Activated naive CD4-positive, alpha-beta T cell treated with anti-CD3 and anti-CD28 coated beads, Interleukin-2, amount 10 ng/mL, durations not matched to agents 7 days and 5 days (primary cell): ENCODE data around the gene CEP112.

Experiments used
- CTCF ChIA-PET: fragments of 350-600 bp; sonication (Branson Sonifier 250); formaldehyde crosslinking; loops from one replicate; lab custom pipeline; 2021; ENCODE audit warnings: antibody characterized with exemption; lab: Charles Lee
- DNase-seq: peaks from one replicate; pipeline ENCODE4 v3.0.0-alpha.2; 2020
- H3K27ac Mint-ChIP-seq: one replicate; pipeline ENCODE4 v1.8.0; 2021; ENCODE audit warnings: mild to moderate bottlenecking, moderate library complexity, mixed read lengths
- H3K27me3 Mint-ChIP-seq: one replicate; pipeline ENCODE4 v1.8.0; 2021; ENCODE audit warnings: mild to moderate bottlenecking, mixed read lengths
- H3K36me3 Mint-ChIP-seq: one replicate; pipeline ENCODE4 v1.8.0; 2021; ENCODE audit warnings: mixed read lengths
- H3K4me1 Mint-ChIP-seq: one replicate; pipeline ENCODE4 v1.8.0; 2021; ENCODE audit warnings: mixed read lengths
- H3K4me3 Mint-ChIP-seq: one replicate; pipeline ENCODE4 v1.8.0; 2021; ENCODE audit warnings: mild to moderate bottlenecking, moderate library complexity, mixed read lengths
- H3K9me3 Mint-ChIP-seq: one replicate; pipeline ENCODE4 v1.8.0; 2021; ENCODE audit warnings: mixed read lengths

CEP112 gene

GRCh38 chr17:65959630-65960029 is 232.3 kb downstream of the CEP112 start:
- peaks cover 2% of the 10 kb centered on the region for H3K9me3 Mint-ChIP-seq
- H3K4me3 Mint-ChIP-seq: no peak overlapping the region
- no peaks in the 10 kb centered on the region for H3K36me3 Mint-ChIP-seq
- DNase-seq: no peak
- no peaks in the 10 kb centered on the region for H3K4me1 Mint-ChIP-seq
- CTCF ChIA-PET: no interaction called here
- H3K27me3 Mint-ChIP-seq: no peaks in the 10 kb centered on the region
- no peak overlapping the region for H3K27ac Mint-ChIP-seq

GRCh38 chr17:65956814-65957213 is 235.1 kb downstream of the CEP112 start:
- no peak for DNase-seq
- no peak overlapping the region for H3K4me3 Mint-ChIP-seq
- no peak overlapping the region for H3K27ac Mint-ChIP-seq
- H3K9me3 Mint-ChIP-seq: no peaks in the 10 kb centered on the region
- no peaks in the 10 kb centered on the region for H3K36me3 Mint-ChIP-seq
- CTCF ChIA-PET: no interaction called here
- no peaks in the 10 kb centered on the region for H3K27me3 Mint-ChIP-seq
- no peaks in the 10 kb centered on the region for H3K4me1 Mint-ChIP-seq

- Mint-ChIP-seq H3K27me3 (no peaks in the 10 kb centered on the region), H3K4me3 (no peak overlapping the region), H3K9me3 (no peaks in the 10 kb centered on the region), H3K4me1 (no peaks in the 10 kb centered on the region), H3K36me3 (no peaks in the 10 kb centered on the region), H3K27ac (no peak overlapping the region)
- DNase-seq: no peak
- CTCF ChIA-PET: no interaction called here
Observed at GRCh38 chr17:65954148-65954449, 237.8 kb downstream of the CEP112 start.

GRCh38 chr17:65953316-65954147 is 238.4 kb downstream of the CEP112 start:
- Mint-ChIP-seq H3K36me3 (no peaks in the 10 kb centered on the region), H3K27ac (no peak overlapping the region), H3K27me3 (no peaks in the 10 kb centered on the region), H3K9me3 (no peaks in the 10 kb centered on the region), H3K4me3 (no peak overlapping the region), H3K4me1 (no peaks in the 10 kb centered on the region)
- DNase-seq: no peak
- CTCF ChIA-PET: no interaction called here

GRCh38 chr17:65952586-65952985 is 239.3 kb downstream of the CEP112 start:
- no peaks in the 10 kb centered on the region for H3K9me3 Mint-ChIP-seq
- CTCF ChIA-PET: no interaction called here
- no peak overlapping the region for H3K27ac Mint-ChIP-seq
- DNase-seq: no peak
- H3K4me1 Mint-ChIP-seq: no peaks in the 10 kb centered on the region
- no peaks in the 10 kb centered on the region for H3K27me3 Mint-ChIP-seq
- H3K4me3 Mint-ChIP-seq: no peak overlapping the region
- no peaks in the 10 kb centered on the region for H3K36me3 Mint-ChIP-seq

- H3K4me3 Mint-ChIP-seq: no peak overlapping the region
- H3K4me1 Mint-ChIP-seq: no peaks in the 10 kb centered on the region
- DNase-seq: no peak
- H3K27me3 Mint-ChIP-seq: no peaks in the 10 kb centered on the region
- no peaks in the 10 kb centered on the region for H3K36me3 Mint-ChIP-seq
- no peak overlapping the region for H3K27ac Mint-ChIP-seq
- CTCF ChIA-PET: no interaction called here
- H3K9me3 Mint-ChIP-seq: no peaks in the 10 kb centered on the region
Observed at GRCh38 chr17:65952015-65952414, 239.9 kb downstream of the CEP112 start.

- no peaks in the 10 kb centered on the region for H3K4me1 Mint-ChIP-seq
- no peak overlapping the region for H3K4me3 Mint-ChIP-seq
- no peak overlapping the region for H3K27ac Mint-ChIP-seq
- H3K36me3 Mint-ChIP-seq: no peaks in the 10 kb centered on the region
- no peaks in the 10 kb centered on the region for H3K27me3 Mint-ChIP-seq
- DNase-seq: no peak
- CTCF ChIA-PET: no interaction called here
- no peaks in the 10 kb centered on the region for H3K9me3 Mint-ChIP-seq
Observed at GRCh38 chr17:65947831-65948230, 244.1 kb downstream of the CEP112 start.

GRCh38 chr17:65942592-65942991 is 249.3 kb downstream of the CEP112 start:
- no peak for DNase-seq
- Mint-ChIP-seq H3K4me3 (no peak overlapping the region), H3K36me3 (no peaks in the 10 kb centered on the region), H3K4me1 (no peaks in the 10 kb centered on the region), H3K27me3 (peaks cover 5% of the 10 kb centered on the region), H3K27ac (no peak overlapping the region), H3K9me3 (no peaks in the 10 kb centered on the region)
- CTCF ChIA-PET: no interaction called here

GRCh38 chr17:65941356-65941899 is 250.5 kb downstream of the CEP112 start:
- CTCF ChIA-PET: no interaction called here
- no peaks in the 10 kb centered on the region for H3K9me3 Mint-ChIP-seq
- no peak for DNase-seq
- no peak overlapping the region for H3K4me3 Mint-ChIP-seq
- no peak overlapping the region for H3K27ac Mint-ChIP-seq
- H3K4me1 Mint-ChIP-seq: no peaks in the 10 kb centered on the region
- H3K36me3 Mint-ChIP-seq: no peaks in the 10 kb centered on the region
- H3K27me3 Mint-ChIP-seq: peaks cover 5% of the 10 kb centered on the region

- CTCF ChIA-PET: interaction anchor here (1.3 kb wide), 1 partner anchor 10 kb away, joined by 4 read pairs; no protein-coding TSS in a partner anchor
- H3K27me3 Mint-ChIP-seq: no peaks in the 10 kb centered on the region
- peaks cover 10% of the 10 kb centered on the region for H3K9me3 Mint-ChIP-seq
- H3K27ac Mint-ChIP-seq: no peak overlapping the region
- no peak overlapping the region for H3K4me3 Mint-ChIP-seq
- DNase-seq: no peak
- no peaks in the 10 kb centered on the region for H3K4me1 Mint-ChIP-seq
- no peaks in the 10 kb centered on the region for H3K36me3 Mint-ChIP-seq
Observed at GRCh38 chr17:65936013-65936412, 255.9 kb downstream of the CEP112 start.

GRCh38 chr17:65933290-65933689 is 258.6 kb downstream of the CEP112 start:
- Mint-ChIP-seq H3K27ac (no peak overlapping the region), H3K4me3 (no peak overlapping the region), H3K4me1 (no peaks in the 10 kb centered on the region), H3K36me3 (no peaks in the 10 kb centered on the region), H3K27me3 (no peaks in the 10 kb centered on the region), H3K9me3 (peaks cover 10% of the 10 kb centered on the region)
- CTCF ChIA-PET: no interaction called here
- DNase-seq: no peak

GRCh38 chr17:65931246-65932149 is 260.4 kb downstream of the CEP112 start:
- Mint-ChIP-seq H3K4me1 (no peaks in the 10 kb centered on the region), H3K27me3 (no peaks in the 10 kb centered on the region), H3K4me3 (no peak overlapping the region), H3K9me3 (peaks cover 10% of the 10 kb centered on the region), H3K36me3 (no peaks in the 10 kb centered on the region), H3K27ac (no peak overlapping the region)
- no peak for DNase-seq
- CTCF ChIA-PET: no interaction called here

GRCh38 chr17:65930140-65930730 is 261.7 kb downstream of the CEP112 start:
- no peak for DNase-seq
- H3K4me3 Mint-ChIP-seq: no peak overlapping the region
- H3K9me3 Mint-ChIP-seq: peaks cover 10% of the 10 kb centered on the region
- CTCF ChIA-PET: no interaction called here
- H3K27ac Mint-ChIP-seq: no peak overlapping the region
- no peaks in the 10 kb centered on the region for H3K4me1 Mint-ChIP-seq
- no peaks in the 10 kb centered on the region for H3K27me3 Mint-ChIP-seq
- H3K36me3 Mint-ChIP-seq: no peaks in the 10 kb centered on the region

- Mint-ChIP-seq H3K27ac (no peak overlapping the region), H3K27me3 (no peaks in the 10 kb centered on the region), H3K4me3 (no peak overlapping the region), H3K36me3 (no peaks in the 10 kb centered on the region), H3K4me1 (no peaks in the 10 kb centered on the region), H3K9me3 (no peaks in the 10 kb centered on the region)
- CTCF ChIA-PET: interaction anchor here (1.2 kb wide), 1 partner anchor 10 kb away, joined by 4 read pairs; no protein-coding TSS in a partner anchor
- no peak for DNase-seq
Observed at GRCh38 chr17:65926599-65926998, 265.3 kb downstream of the CEP112 start.
